ENCODE results near the gene DYNC1H1.

DNA sequence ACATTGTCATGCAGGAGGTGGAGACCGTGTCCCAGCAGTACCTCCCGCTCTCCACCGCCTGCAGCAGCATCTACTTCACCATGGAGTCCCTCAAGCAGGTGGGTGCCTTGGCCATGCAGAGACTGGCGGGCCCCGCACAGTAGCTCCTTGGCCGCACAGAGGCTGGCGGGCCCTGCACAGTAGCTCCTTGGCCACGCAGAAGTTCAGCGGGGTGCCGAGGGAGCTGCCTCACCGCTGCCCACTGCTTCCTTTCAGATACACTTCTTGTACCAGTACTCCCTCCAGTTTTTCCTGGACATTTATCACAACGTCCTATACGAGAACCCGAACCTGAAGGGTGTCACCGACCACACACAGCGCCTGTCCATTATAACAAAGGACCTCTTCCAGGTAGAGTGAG is 74.8 kb downstream of the DYNC1H1 start:
- TF ChIP-seq GATA2 (IDR thresholded peaks at IDR 0.05; ENCODE audit: low read depth, low read length): no peak
- no peak for TF ChIP-seq GATA3 (IDR thresholded peaks at IDR 0.05; ENCODE audit: low read depth, low read length)

Measured in SH-SY5Y (cell line).